Neuron (in vitro differentiated cells): Measurements from ENCODE around the gene TM4SF18.

Source experiments
- H2AFZ ChIP-seq: one replicate; pipeline ENCODE4 v1.6.1; 2013; ENCODE audit warnings: low read depth, mild to moderate bottlenecking, inconsistent platforms, low read length, moderate library complexity
- H3K27me3 ChIP-seq: one replicate; pipeline ENCODE4 v1.6.1; 2013; ENCODE audit warnings: low read length; ENCODE audit not compliant: insufficient read depth
- H3K36me3 ChIP-seq: one replicate; pipeline ENCODE4 v1.6.1; 2013; ENCODE audit warnings: low read length; ENCODE audit not compliant: insufficient read depth
- H3K4me1 ChIP-seq: one replicate; pipeline ENCODE4 v1.6.1; 2013; ENCODE audit warnings: low read length; ENCODE audit not compliant: insufficient read depth
- H3K4me3 ChIP-seq: 2 replicates; pipeline ENCODE4 v1.5.1; 2013; ENCODE audit warnings: mild to moderate bottlenecking, low read length, moderate library complexity
- H3K9me3 ChIP-seq: one replicate; pipeline ENCODE4 v1.6.1; 2013; ENCODE audit warnings: low read length

The TM4SF18 gene

GRCh38 chr3:149374391-149374790 lies 41.0 kb upstream of the TM4SF18 start:
- Histone ChIP-seq H3K27me3 (no peaks in the 10 kb centered on the region), H2AFZ (no peak overlapping the region), H3K9me3 (no peaks in the 10 kb centered on the region), H3K4me3 (no peak overlapping the region), H3K36me3 (no peaks in the 10 kb centered on the region), H3K4me1 (no peaks in the 10 kb centered on the region)

- no peaks in the 10 kb centered on the region for H3K9me3 ChIP-seq
- H3K36me3 ChIP-seq, result no peaks in the 10 kb centered on the region
- peaks cover 5% of the 10 kb centered on the region for H3K4me1 ChIP-seq
- no peak overlapping the region for H3K4me3 ChIP-seq
- H3K27me3 ChIP-seq, result no peaks in the 10 kb centered on the region
- no peak overlapping the region for H2AFZ ChIP-seq
Measured at GRCh38 chr3:149373235-149374125, 40.0 kb upstream of the TM4SF18 start.

GRCh38 chr3:149371723-149372114 lies 38.3 kb upstream of the TM4SF18 start:
- Histone ChIP-seq H3K4me1 (peaks cover 5% of the 10 kb centered on the region), H2AFZ (no peak overlapping the region), H3K36me3 (no peaks in the 10 kb centered on the region), H3K9me3 (no peaks in the 10 kb centered on the region), H3K4me3 (no peak overlapping the region), H3K27me3 (no peaks in the 10 kb centered on the region)

- Histone ChIP-seq H3K36me3 (no peaks in the 10 kb centered on the region), H3K9me3 (no peaks in the 10 kb centered on the region), H3K27me3 (no peaks in the 10 kb centered on the region), H3K4me1 (peaks cover 5% of the 10 kb centered on the region), H2AFZ (no peak overlapping the region), H3K4me3 (no peak overlapping the region)
Measured at GRCh38 chr3:149371001-149371722, 37.7 kb upstream of the TM4SF18 start.

- H3K4me3 ChIP-seq, result no peak overlapping the region
- H3K36me3 ChIP-seq, result no peaks in the 10 kb centered on the region
- H2AFZ ChIP-seq, result peak overlapping the region; percentile 9
- peaks cover 5% of the 10 kb centered on the region for H3K4me1 ChIP-seq
- no peaks in the 10 kb centered on the region for H3K9me3 ChIP-seq
- H3K27me3 ChIP-seq, result no peaks in the 10 kb centered on the region
Measured at GRCh38 chr3:149369991-149370866, 36.8 kb upstream of the TM4SF18 start.

- peaks cover 5% of the 10 kb centered on the region for H3K4me1 ChIP-seq
- no peak overlapping the region for H3K4me3 ChIP-seq
- no peaks in the 10 kb centered on the region for H3K9me3 ChIP-seq
- H3K27me3 ChIP-seq, result no peaks in the 10 kb centered on the region
- no peaks in the 10 kb centered on the region for H3K36me3 ChIP-seq
- no peak overlapping the region for H2AFZ ChIP-seq
Measured at GRCh38 chr3:149368674-149369497, 35.5 kb upstream of the TM4SF18 start.

- H2AFZ ChIP-seq, result no peak overlapping the region
- H3K27me3 ChIP-seq, result no peaks in the 10 kb centered on the region
- H3K9me3 ChIP-seq, result no peaks in the 10 kb centered on the region
- no peaks in the 10 kb centered on the region for H3K36me3 ChIP-seq
- H3K4me1 ChIP-seq, result peaks cover 5% of the 10 kb centered on the region
- H3K4me3 ChIP-seq, result no peak overlapping the region
Measured at GRCh38 chr3:149368201-149368673, 34.8 kb upstream of the TM4SF18 start.

- no peaks in the 10 kb centered on the region for H3K27me3 ChIP-seq
- H2AFZ ChIP-seq, result no peak overlapping the region
- H3K36me3 ChIP-seq, result no peaks in the 10 kb centered on the region
- peaks cover 5% of the 10 kb centered on the region for H3K4me1 ChIP-seq
- no peaks in the 10 kb centered on the region for H3K9me3 ChIP-seq
- H3K4me3 ChIP-seq, result no peak overlapping the region
Measured at GRCh38 chr3:149366941-149367840, 33.8 kb upstream of the TM4SF18 start.

GRCh38 chr3:149366031-149366430 lies 32.6 kb upstream of the TM4SF18 start:
- Histone ChIP-seq H3K4me1 (peaks cover 5% of the 10 kb centered on the region), H3K4me3 (no peak overlapping the region), H3K9me3 (no peaks in the 10 kb centered on the region), H3K36me3 (no peaks in the 10 kb centered on the region), H2AFZ (no peak overlapping the region), H3K27me3 (no peaks in the 10 kb centered on the region)

- H3K9me3 ChIP-seq, result no peaks in the 10 kb centered on the region
- no peaks in the 10 kb centered on the region for H3K27me3 ChIP-seq
- H3K4me1 ChIP-seq, result peaks cover 5% of the 10 kb centered on the region
- no peaks in the 10 kb centered on the region for H3K36me3 ChIP-seq
- no peak overlapping the region for H3K4me3 ChIP-seq
- no peak overlapping the region for H2AFZ ChIP-seq
Measured at GRCh38 chr3:149364624-149365023, 31.2 kb upstream of the TM4SF18 start.

GRCh38 chr3:149363053-149363452 lies 29.6 kb upstream of the TM4SF18 start:
- H3K4me1 ChIP-seq, result no peaks in the 10 kb centered on the region
- H3K4me3 ChIP-seq, result no peak overlapping the region
- no peak overlapping the region for H2AFZ ChIP-seq
- no peaks in the 10 kb centered on the region for H3K9me3 ChIP-seq
- no peaks in the 10 kb centered on the region for H3K36me3 ChIP-seq
- no peaks in the 10 kb centered on the region for H3K27me3 ChIP-seq
